GM12892 (cell line): Measurements from ENCODE around the gene SERINC5.

Experiments
- POLR2A ChIP-seq: IDR thresholded peaks from 2 replicates; pipeline ENCODE4 v1.6.1; 2011; ENCODE audit warnings: low read depth, low read length, control low read depth
- POLR2AphosphoS5 ChIP-seq: IDR thresholded peaks from 2 replicates; pipeline ENCODE4 v1.6.1; 2011; ENCODE audit warnings: low read depth, low read length, control low read depth

GRCh38 chr5:80103371-80103770, 152.5 kb downstream of the SERINC5 start:
- TF ChIP-seq POLR2A (no peak), POLR2AphosphoS5 (no peak)
